Omental fat pad (tissue), 4 donors: Measurements from ENCODE around the gene SVOP. TPM values are rescaled to one million over a fixed set of nuclear protein-coding genes. Genes with fewer than 3 reads are reported as not detected.
"Not testable (repeated sequence)": the region's sequence is repeated elsewhere in the genome, so short reads cannot be mapped to it uniquely, and the experiment has no call there.

Source experiments
- ATAC-seq: fragments of 150-250 bp; one replicate; pipeline ENCODE4 v1.9.1; 2016; ENCODE audit warnings: mild to moderate bottlenecking, moderate library complexity; ENCODE audit not compliant: low FRiP score
- DNase-seq: peaks from one replicate; pipeline ENCODE4 v3.0.0-alpha.2; 2019; ENCODE audit warnings: low spot score
- total RNA-seq, 4 donors: library from RNA; depleted of rRNA; stranded (reverse); fragments of >200 nt; gene quantifications; one replicate each; pipeline ENCODE4 v1.1.0, GENCODE V29; 2016
- TF ChIP-seq, protein P1 (sequence below), 3 donors: fragments of 450-650 bp; IDR thresholded peaks; one replicate each; pipeline ENCODE4 v1.5.1; 2016 to 2017; ENCODE audit warnings: antibody characterized with exemption in 3 of 3, mild to moderate bottlenecking in 3 of 3, moderate library complexity in 2 of 3

Gene SVOP
- total RNA-seq, 4 donors from 2014 or later: not detected

GRCh38 chr12:108875280-108875679 is 145.6 kb downstream of the SVOP start:
- DNase-seq: no peak
- no peak for ATAC-seq
- TF ChIP-seq, protein P1, sequence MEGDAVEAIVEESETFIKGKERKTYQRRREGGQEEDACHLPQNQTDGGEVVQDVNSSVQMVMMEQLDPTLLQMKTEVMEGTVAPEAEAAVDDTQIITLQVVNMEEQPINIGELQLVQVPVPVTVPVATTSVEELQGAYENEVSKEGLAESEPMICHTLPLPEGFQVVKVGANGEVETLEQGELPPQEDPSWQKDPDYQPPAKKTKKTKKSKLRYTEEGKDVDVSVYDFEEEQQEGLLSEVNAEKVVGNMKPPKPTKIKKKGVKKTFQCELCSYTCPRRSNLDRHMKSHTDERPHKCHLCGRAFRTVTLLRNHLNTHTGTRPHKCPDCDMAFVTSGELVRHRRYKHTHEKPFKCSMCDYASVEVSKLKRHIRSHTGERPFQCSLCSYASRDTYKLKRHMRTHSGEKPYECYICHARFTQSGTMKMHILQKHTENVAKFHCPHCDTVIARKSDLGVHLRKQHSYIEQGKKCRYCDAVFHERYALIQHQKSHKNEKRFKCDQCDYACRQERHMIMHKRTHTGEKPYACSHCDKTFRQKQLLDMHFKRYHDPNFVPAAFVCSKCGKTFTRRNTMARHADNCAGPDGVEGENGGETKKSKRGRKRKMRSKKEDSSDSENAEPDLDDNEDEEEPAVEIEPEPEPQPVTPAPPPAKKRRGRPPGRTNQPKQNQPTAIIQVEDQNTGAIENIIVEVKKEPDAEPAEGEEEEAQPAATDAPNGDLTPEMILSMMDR (IDR thresholded peaks at IDR 0.05): no peak

DNA sequence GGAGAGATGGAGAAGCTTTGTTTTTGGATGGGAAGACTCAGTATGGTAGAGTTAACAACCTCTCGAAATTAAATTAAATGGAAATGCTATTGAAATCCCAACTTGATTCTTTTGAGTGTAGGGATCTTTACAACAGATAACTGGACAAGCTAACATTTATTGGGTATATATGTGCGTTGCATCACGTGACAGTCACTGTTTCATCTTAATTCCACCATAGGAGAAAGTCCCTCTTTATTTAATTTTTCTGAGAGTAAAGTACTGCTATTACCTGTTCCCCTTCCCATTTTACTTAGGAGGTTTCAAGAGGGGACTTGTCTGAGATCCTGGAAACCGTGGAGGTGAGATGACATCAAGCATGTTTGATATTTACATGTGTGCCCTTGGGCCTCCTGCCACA is 152.1 kb downstream of the SVOP start:
- ATAC-seq (no peak), DNase-seq (no peak)
- TF ChIP-seq, protein P1 (IDR thresholded peaks at IDR 0.05): no peak

- DNase-seq, ATAC-seq: not testable (repeated sequence)
Measured at GRCh38 chr12:108866083-108866482, 154.8 kb downstream of the SVOP start.

DNA sequence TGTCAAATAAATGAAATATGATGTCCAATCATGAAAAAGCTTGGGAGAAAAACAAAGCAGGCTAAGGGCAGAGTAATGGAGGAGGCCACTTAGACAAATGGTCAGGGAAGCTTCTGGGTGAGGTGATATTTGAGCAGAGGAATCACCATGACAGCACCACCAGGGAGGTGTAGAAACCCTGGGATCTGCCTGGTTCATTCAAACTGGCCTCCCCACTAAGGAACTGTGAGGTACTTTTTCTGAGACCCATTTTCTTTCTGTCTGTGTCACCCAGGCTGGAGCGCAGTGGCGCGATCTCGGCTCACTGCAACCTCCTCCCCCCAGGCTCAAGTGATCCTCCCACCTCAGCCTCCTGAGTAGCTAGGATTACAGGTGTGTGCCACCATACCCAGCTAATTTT is 155.7 kb downstream of the SVOP start:
- DNase-seq: no peak
- ATAC-seq: no peak
- TF ChIP-seq, protein P1 (IDR thresholded peaks at IDR 0.05): no peak

DNA sequence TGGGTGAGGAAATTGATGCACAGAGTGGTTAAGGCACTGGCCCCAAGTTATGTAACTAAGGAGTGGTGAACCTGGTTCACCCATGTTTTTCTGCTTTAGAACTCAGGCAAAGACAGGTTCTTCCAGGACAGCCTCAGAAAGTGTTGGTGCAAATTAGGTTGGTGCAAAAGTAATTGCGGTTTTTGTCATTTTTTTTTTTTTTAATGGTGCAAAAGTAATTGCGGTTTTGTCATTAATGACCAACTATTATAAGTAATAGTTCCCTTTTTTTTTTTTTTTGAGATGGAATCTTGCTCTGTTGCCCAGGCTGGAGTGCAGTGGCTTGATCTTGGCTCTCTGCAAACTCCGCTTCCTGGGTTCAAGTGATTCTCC is 158.3 kb downstream of the SVOP start:
- DNase-seq (no peak), ATAC-seq (no peak)
- TF ChIP-seq, protein P1 (IDR thresholded peaks at IDR 0.05): no peak

- no peak for ATAC-seq
Measured at GRCh38 chr12:108861878-108862587, 158.8 kb downstream of the SVOP start.

GRCh38 chr12:108860443-108860842 is 160.4 kb downstream of the SVOP start:
- DNase-seq (no peak), ATAC-seq (no peak)
- TF ChIP-seq, protein P1 (IDR thresholded peaks at IDR 0.05): no peak

More at GRCh38 chr12:108861878-108862587, 158.8 kb downstream of the SVOP start:
- TF ChIP-seq, protein P1 (IDR thresholded peaks at IDR 0.05): no peak
- DNase-seq: no peak
